Testis (tissue), 3 donors: ENCODE results near the gene IL1B. TPM values are rescaled to one million over a fixed set of nuclear protein-coding genes. Genes with fewer than 3 reads are reported as not detected.

Experiments used
- DNase-seq: peaks from one replicate; pipeline ENCODE4 v3.0.0-alpha.2; 2019
- H3K27ac ChIP-seq, 2 donors: fragments of 200-600 bp; sonication (generic); one replicate each; pipeline ENCODE4 v1.5.1; 2019
- H3K27me3 ChIP-seq: fragments of 200-600 bp; sonication (generic); one replicate; pipeline ENCODE4 v1.5.1; 2019
- H3K36me3 ChIP-seq: fragments of 200-600 bp; sonication (generic); one replicate; pipeline ENCODE4 v1.5.1; 2017; ENCODE audit warnings: low read depth; ENCODE audit errors: missing control alignments
- H3K4me1 ChIP-seq: fragments of 200-600 bp; sonication (generic); one replicate; pipeline ENCODE4 v1.5.1; 2019
- H3K4me3 ChIP-seq, 2 donors: fragments of 200-600 bp; sonication (generic); one replicate each; pipeline ENCODE4 v1.5.1; 2017 to 2019
- H3K9me3 ChIP-seq: fragments of 200-600 bp; sonication (generic); one replicate; pipeline ENCODE4 v1.5.1; 2017
- POLR2A ChIP-seq: fragments of 450-650 bp; IDR thresholded peaks from one replicate; pipeline ENCODE4 v1.6.1; 2017; ENCODE audit warnings: antibody characterized with exemption, mild to moderate bottlenecking, moderate library complexity
- WGBS, 2 donors: methylation state at CpG; one replicate each; pipeline ENCODE4 v1.1.5; 2018; 5-methylcytosine and 5-hydroxymethylcytosine counted together
- intact Hi-C: fragments of 100-400 bp; cut with DNase I; formaldehyde crosslinking; loops from one replicate; pipeline ENCODE4 v1.15.1; 2023; ENCODE audit warnings: low total_unique reads
- polyA plus RNA-seq: library from polyadenylated mRNA; stranded (reverse); fragments of 350-450 nt; fragmentation: Illumina TruSeq; extraction: RNeasy Lipid Tissue Mini Kit (QIAGEN cat#74804); gene quantifications from one replicate; pipeline ENCODE4 v1.2.3, GENCODE V29; 2014; ENCODE audit warnings: low read depth, low replicate concordance; ENCODE audit not compliant: insufficient read depth
- total RNA-seq, 2 donors: library from RNA; depleted of rRNA; stranded (reverse); fragments of >200 nt; gene quantifications; one replicate each; pipeline ENCODE4 v1.2.3, GENCODE V29; 2016
- TF ChIP-seq, protein P1 (sequence below), 3 experiments: fragments of 450-650 bp in 2 of 3; fragments of 200-600 bp in 1 of 3; sonication (generic) in 1 of 3; IDR thresholded peaks; one replicate each; pipeline ENCODE4 v1.5.1; 2016 to 2019; ENCODE audit warnings: antibody characterized with exemption in 3 of 3, mild to moderate bottlenecking in 2 of 3, moderate library complexity in 1 of 3

Gene IL1B
- total and polyA plus RNA-seq, 3 donors from 2014 or later, result 0.62 to 1.8 (median 0.63) TPM

DNA sequence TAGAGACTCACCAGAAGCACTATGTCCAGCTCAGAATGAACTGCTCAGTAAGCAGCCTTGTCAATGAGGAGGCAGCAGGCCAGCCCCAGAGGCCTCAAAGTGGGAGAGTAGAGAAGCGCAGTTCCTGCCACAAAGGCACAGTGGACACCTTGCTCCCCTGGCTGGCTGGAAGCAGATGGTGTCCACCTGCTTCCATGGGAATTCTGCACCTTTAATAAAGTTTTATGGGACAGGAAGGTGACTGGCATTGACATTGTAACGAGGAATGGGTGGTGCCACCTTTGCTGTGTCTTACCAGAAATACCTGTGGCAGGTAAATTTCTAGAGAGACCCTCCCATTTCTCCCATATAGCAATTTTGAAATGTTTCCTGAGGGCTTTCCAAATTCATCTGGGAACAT is 6.7 kb upstream of the IL1B start:
- Histone ChIP-seq H3K27me3 (no peaks in the 10 kb centered on the region), H3K4me1 (no peaks in the 10 kb centered on the region), H3K36me3 (no peaks in the 10 kb centered on the region), H3K27ac (no peak overlapping the region), H3K4me3 (no peak overlapping the region), H3K9me3 (no peaks in the 10 kb centered on the region)
- no peak for DNase-seq
- intact Hi-C loops, result no loop called here
- TF ChIP-seq POLR2A, result no peak
- TF ChIP-seq, protein P1, sequence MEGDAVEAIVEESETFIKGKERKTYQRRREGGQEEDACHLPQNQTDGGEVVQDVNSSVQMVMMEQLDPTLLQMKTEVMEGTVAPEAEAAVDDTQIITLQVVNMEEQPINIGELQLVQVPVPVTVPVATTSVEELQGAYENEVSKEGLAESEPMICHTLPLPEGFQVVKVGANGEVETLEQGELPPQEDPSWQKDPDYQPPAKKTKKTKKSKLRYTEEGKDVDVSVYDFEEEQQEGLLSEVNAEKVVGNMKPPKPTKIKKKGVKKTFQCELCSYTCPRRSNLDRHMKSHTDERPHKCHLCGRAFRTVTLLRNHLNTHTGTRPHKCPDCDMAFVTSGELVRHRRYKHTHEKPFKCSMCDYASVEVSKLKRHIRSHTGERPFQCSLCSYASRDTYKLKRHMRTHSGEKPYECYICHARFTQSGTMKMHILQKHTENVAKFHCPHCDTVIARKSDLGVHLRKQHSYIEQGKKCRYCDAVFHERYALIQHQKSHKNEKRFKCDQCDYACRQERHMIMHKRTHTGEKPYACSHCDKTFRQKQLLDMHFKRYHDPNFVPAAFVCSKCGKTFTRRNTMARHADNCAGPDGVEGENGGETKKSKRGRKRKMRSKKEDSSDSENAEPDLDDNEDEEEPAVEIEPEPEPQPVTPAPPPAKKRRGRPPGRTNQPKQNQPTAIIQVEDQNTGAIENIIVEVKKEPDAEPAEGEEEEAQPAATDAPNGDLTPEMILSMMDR (IDR thresholded peaks at IDR 0.05), result no peak
- 94 to 96% methylated on average over 2 of the region's 2 CpGs for WGBS, 2 donors

- Histone ChIP-seq H3K27me3 (no peaks in the 10 kb centered on the region), H3K9me3 (no peaks in the 10 kb centered on the region), H3K27ac (no peak overlapping the region), H3K36me3 (no peaks in the 10 kb centered on the region), H3K4me3 (no peak overlapping the region), H3K4me1 (no peaks in the 10 kb centered on the region)
- intact Hi-C loops, result no loop called here
- no peak for TF ChIP-seq POLR2A
- TF ChIP-seq, protein P1 (IDR thresholded peaks at IDR 0.05), result no peak
- DNase-seq, result no peak
- 82 to 84% methylated on average over 5 of the region's 5 CpGs for WGBS, 2 donors
Measured at GRCh38 chr2:112841295-112842044, 4.9 kb upstream of the IL1B start.

- H3K4me3 ChIP-seq, result no peak overlapping the region
- intact Hi-C loops, result no loop called here
- no peak overlapping the region for H3K27ac ChIP-seq
- no peaks in the 10 kb centered on the region for H3K36me3 ChIP-seq
- no peaks in the 10 kb centered on the region for H3K4me1 ChIP-seq
- 94 to 100% methylated on average over 1 of the region's 1 CpG for WGBS, 2 donors
- no peak for DNase-seq
- TF ChIP-seq POLR2A, result no peak
- TF ChIP-seq, protein P1 (IDR thresholded peaks at IDR 0.05), result no peak
- no peaks in the 10 kb centered on the region for H3K9me3 ChIP-seq
- H3K27me3 ChIP-seq, result no peaks in the 10 kb centered on the region
Measured at GRCh38 chr2:112840068-112840445, 3.5 kb upstream of the IL1B start.

DNA sequence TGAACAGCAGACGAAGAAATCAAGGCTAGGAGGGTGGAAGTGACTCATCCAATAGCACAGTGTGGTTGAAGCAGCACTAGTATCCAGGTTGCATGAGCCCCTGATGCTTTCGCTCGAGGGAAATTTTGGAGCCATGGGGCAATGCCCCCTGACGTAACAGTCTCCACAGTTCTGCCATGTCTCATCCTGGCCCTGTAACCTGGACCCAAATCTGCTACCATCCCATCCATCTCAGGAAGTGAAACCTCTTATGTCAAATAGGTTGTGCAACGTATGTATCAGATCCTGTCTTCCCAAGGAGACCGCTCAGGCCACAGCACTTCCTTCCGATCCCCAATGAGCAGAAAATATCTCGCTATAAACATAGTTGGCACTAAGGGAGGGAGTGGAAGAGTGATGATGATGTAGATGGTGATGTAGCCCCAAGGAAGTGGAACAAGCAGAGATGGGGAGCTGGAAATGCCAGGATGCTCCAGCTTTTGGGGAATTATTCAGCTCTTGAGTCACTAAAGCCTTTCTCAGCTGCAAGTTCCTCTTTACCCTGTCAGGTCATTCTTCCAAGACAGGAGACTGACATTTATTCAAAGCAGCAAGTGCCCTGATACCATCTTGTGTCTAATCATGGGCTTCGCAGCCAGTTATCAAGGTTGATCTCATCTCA is 3.0 kb upstream of the IL1B start:
- Histone ChIP-seq H3K36me3 (no peaks in the 10 kb centered on the region), H3K4me3 (no peak overlapping the region), H3K27me3 (no peaks in the 10 kb centered on the region), H3K4me1 (no peaks in the 10 kb centered on the region), H3K27ac (no peak overlapping the region), H3K9me3 (no peaks in the 10 kb centered on the region)
- no peak for DNase-seq
- 82 to 87% methylated on average over 9 of the region's 9 CpGs for WGBS, 2 donors
- TF ChIP-seq, protein P1 (IDR thresholded peaks at IDR 0.05), result no peak
- TF ChIP-seq POLR2A, result no peak
- intact Hi-C loops, result no loop called here
